GM12891 (cell line): Measurements from ENCODE around the gene ARRDC5.

Experiments used
- PAX5 ChIP-seq: IDR thresholded peaks from 2 replicates; pipeline ENCODE4 v1.6.1; 2011; ENCODE audit warnings: low read length, moderate library complexity, mild to moderate bottlenecking; ENCODE audit not compliant: insufficient read depth, severe bottlenecking
- POLR2A ChIP-seq: IDR thresholded peaks from 2 replicates; pipeline ENCODE4 v1.6.1; 2011; ENCODE audit warnings: low read depth, low read length, control low read depth
- POLR2AphosphoS5 ChIP-seq: IDR thresholded peaks from 2 replicates; pipeline ENCODE4 v1.6.1; 2011; ENCODE audit warnings: low read depth, low read length, control low read depth
- POU2F2 ChIP-seq: IDR thresholded peaks from 2 replicates; pipeline ENCODE4 v1.6.1; 2011; ENCODE audit warnings: low read depth, mild to moderate bottlenecking, control low read depth, low read length, moderate library complexity
- SPI1 ChIP-seq: IDR thresholded peaks from 2 replicates; pipeline ENCODE4 v1.6.1; 2011; ENCODE audit warnings: low read depth, low read length, control low read depth
- TAF1 ChIP-seq: IDR thresholded peaks from 2 replicates; pipeline ENCODE4 v1.6.1; 2011; ENCODE audit warnings: low read depth, low read length, control low read depth

DNA sequence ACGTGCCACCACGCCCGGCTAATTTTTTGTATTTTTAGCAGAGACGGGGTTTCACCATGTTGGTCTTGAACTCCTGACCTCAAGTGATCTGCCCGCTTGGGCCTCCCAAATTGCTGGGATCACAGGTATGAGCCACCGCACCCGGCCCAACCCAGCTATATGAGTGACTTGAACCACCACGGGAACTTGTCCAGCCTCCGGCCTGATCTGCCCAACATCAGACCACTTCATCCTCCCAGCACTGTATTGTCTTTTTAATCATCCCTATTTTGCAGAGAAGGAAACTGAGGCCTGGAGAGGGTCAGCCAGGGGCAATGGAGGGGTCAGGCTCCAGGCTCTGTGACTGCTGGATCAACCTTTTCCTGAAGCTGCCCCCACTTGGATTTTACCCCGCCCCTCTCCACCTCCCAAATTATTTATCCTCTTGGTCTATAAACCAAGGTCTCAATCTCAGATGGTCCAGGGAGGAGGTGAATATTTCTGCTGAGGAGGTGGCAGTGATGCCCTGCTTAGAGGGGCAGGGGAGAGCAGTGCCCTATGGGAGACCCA is 34.3 kb downstream of the ARRDC5 start:
- TF ChIP-seq SPI1 (no peak), TAF1 (no peak), POLR2AphosphoS5 (no peak), POLR2A (no peak), POU2F2 (no peak), PAX5 (no peak)
